ENCODE data around the gene TMEM53.

TMEM53 gene

GRCh38 chr1:44603718-44604117, 70.6 kb downstream of the TMEM53 start:
- DNase-seq (ENCODE audit: low spot score) = no peak
